Motor neuron (in vitro differentiated cells): Measurements from ENCODE around the gene ZNF814. TPM values are rescaled to one million over a fixed set of nuclear protein-coding genes. Genes with fewer than 3 reads are reported as not detected.
"Not testable (repeated sequence)": the region's sequence is repeated elsewhere in the genome, so short reads cannot be mapped to it uniquely, and the experiment has no call there.

ENCODE experiments used
- ATAC-seq, 8 experiments: fragments of 200-7000 bp; cut with Tn5 transposase; replicated peaks in 6 of 8; 2 replicates each; pipeline ENCODE4 v1.8.0; 2021; ENCODE audit warnings: mild to moderate bottlenecking in 8 of 8, moderate library complexity in 8 of 8
- H3K27ac ChIP-seq, 2 donors: fragments of 250-450 bp; sonication (Bioruptor Pico); 2 replicates each; pipeline ENCODE4 v1.9.0; 2021; ENCODE audit warnings: antibody characterized with exemption in 2 of 2, mild to moderate bottlenecking in 2 of 2, moderate library complexity in 1 of 2
- H3K4me1 ChIP-seq, 2 donors: fragments of 250-450 bp; sonication (Bioruptor Pico); replicated peaks in 1 of 2; 2 replicates each; pipeline ENCODE4 v1.6.1; 2021; ENCODE audit warnings: antibody characterized with exemption in 2 of 2, mild to moderate bottlenecking in 2 of 2, moderate library complexity in 1 of 2
- H3K4me3 ChIP-seq, 5 donors: fragments of 250-450 bp; sonication (Bioruptor Pico); 2 replicates each; pipeline ENCODE4 v1.9.0; 2021; ENCODE audit warnings: antibody characterized with exemption in 5 of 5, mild to moderate bottlenecking in 5 of 5, moderate library complexity in 4 of 5
- WGBS, 10 experiments: fragments of 450-650 bp; shearing (Covaris generic); methylation state at CpG; one replicate each; pipeline ENCODE4 v1.0.0; 2022; 5-methylcytosine and 5-hydroxymethylcytosine counted together
- in situ Hi-C, 9 experiments: fragments of 400-800 bp; cut with MboI; loops; one replicate each; pipeline ENCODE4 v1.15.0; 2021; ENCODE audit warnings: low sequenced_read_pairs in 9 of 9, low pct_unique_long_range_greater_than_20kb in 2 of 9; ENCODE audit not compliant: unreplicated experiment in 9 of 9
- total RNA-seq, 8 experiments: library from RNA; unstranded; fragments of 300-600 nt; gene quantifications; 2 replicates each; pipeline versions ENCODE4 v1.2.3 to v1.2.4, GENCODE V29; 2022

ZNF814 gene
- total RNA-seq, 8 experiments from 2014 or later = 14.4 to 81.5 (median 22.2) TPM

DNA sequence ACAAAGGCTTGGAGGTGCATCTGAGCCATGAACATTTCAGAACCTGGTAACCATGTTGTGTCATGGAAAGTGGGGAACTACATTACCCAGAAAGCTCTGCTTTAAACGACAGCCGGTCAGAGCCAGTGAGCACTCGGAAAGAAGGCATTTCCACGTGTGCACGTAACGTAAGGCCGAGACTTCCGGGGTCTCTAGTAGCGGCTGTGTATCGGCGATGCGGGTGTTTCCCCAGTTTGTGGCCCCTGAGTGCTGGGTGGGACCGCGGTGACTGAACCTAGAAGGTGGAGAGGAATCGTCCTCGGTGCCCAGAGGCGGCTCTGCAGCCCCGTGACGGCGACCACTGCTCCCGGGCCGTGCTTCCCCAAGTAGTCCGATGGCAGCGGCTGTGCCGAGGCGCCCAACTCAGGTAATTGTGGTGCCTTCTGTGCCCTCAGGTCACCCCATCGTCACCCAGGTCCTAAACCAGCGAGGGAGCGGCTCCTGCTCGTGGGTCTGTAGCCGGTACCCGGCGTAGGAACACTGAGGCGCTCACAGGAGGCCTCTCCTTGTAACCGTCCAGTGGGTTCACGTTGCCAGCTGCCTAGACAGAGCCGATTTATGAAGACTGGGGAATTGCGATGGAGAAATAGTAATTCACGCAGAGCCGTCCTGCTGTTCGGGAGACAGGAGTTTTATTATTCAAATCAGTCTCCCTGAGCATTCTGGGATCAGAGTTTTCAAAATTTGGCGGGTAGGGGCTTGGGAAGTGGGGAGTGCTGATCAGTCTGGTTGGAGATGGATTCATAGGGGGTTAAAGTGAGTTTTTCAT lies 39.0 kb downstream of the ZNF814 start, which contains the start of gene ZNF587:
Gene ZNF587, plus strand, starts transcription at position 194 of the 808 bp plus-strand sequence. Its CDS starts 180 bp downstream, at position 374.
- in situ Hi-C loops = not testable (repeated sequence)
- Histone ChIP-seq H3K4me3 (peak within 1 kb of the TSS; percentile 43 to 75 (median 55)), H3K27ac (peak within 1 kb of the TSS; percentile 84 to 87), H3K4me1 (peaks cover 10 to 13% of the 10 kb centered on the region in 2 donors)
- 0 to 2% (median 0%) methylated on average over 1 to 14 of the region's 42 CpGs; no CpG with 5 or more reads in 3 of the 10 experiments for WGBS, 10 experiments
- peak; percentile 84 to 97 (median 96) for ATAC-seq

DNA sequence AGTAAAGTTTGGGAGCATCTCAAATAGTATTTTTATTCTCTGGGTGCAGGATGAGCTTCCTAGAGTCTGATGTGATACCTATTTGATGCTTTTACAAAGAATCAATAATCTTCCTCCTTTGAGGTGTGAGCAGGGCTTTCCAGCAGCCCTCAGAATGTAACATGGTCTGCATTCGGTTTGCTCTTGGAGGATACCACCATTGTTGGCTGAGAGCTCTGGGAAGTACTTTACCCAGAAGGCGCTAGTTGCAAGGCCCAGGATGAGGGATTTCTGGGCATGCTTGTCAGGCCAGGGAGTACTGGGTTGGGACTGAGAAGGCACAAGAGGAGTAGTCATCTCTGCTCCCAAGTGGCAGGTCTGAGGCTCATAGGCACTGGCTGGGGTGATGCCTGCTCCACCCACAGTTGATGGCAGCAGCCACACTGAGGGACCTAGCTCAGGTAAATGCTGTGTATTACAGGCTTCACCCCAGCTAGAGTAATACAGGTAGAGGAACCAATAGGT lies 39.6 kb downstream of the ZNF814 start:
- Histone ChIP-seq H3K4me3 (peak overlapping the region; percentile 43 to 75 (median 55)), H3K4me1 (peaks cover 10 to 13% of the 10 kb centered on the region in 2 donors)
- in situ Hi-C loops, H3K27ac ChIP-seq: not testable (repeated sequence)
- peak; percentile 7 to 65 (median 54) for ATAC-seq
- WGBS, 10 experiments = 80 to 100% methylated on average over 1 of the region's 2 CpGs; no CpG with 5 or more reads in 8 of the 10 experiments

DNA sequence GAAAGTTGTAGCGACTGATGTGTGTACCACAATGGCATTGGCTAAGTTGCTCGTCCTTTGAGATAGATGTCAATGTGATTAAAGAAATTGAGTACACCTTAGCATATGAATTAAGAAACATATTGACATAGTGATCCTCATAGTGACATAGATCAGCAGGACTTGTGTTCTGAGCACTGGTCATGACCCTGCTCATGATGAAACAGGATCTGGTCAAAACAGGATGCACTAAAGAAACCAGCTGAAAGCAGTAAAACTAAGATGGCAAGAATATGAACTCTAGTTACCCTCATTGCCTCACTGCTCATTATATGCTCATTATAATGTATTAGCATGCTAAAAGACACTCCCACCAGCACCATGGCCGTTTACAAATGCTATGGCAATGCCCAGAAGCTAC lies 41.7 kb downstream of the ZNF814 start:
- 31 to 100% (median 60%) methylated on average over 1 to 2 of the region's 3 CpGs; no CpG with 5 or more reads in 3 of the 10 experiments for WGBS, 10 experiments
- ATAC-seq = peak in 6 of 8 experiments; percentile 10 to 43 (median 26)
- H3K4me1 ChIP-seq = peaks cover 10 to 13% of the 10 kb centered on the region in 2 donors
- H3K27ac ChIP-seq, in situ Hi-C loops, H3K4me3 ChIP-seq: not testable (repeated sequence)

DNA sequence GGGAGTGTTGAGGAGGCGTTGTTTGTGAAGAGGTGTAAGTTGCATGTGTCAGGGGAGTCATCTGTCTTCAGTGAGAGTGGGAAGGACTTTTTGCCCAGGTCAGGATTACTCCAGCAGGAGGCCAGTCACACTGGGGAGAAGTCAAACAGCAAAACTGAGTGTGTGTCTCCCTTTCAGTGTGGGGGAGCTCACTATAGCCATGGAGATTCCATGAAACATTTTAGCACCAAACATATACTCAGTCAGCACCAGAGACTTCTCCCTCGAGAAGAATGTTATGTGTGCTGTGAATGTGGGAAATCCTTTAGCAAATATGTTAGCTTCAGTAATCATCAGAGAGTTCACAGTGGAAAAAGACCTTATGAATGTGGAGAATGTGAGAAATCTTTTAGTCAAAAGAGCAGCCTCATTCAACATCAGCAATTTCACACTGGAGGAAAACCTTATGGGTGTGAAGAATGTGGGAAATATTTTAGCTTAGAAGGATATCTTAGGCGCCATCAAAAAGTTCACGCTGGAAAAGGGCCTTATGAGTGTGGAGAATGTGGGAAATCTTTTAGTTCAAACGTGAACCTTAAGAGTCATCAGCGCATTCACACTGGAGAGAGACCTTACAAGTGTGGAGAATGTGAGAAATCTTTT lies 47.6 kb downstream of the ZNF814 start:
- H3K4me3 ChIP-seq = no peak overlapping the region
- 66 to 100% (median 94%) methylated on average over 1 to 5 of the region's 6 CpGs; no CpG with 5 or more reads in 1 of the 10 experiments for WGBS, 10 experiments
- no peak overlapping the region for H3K27ac ChIP-seq
- H3K4me1 ChIP-seq = no peaks in the 10 kb centered on the region
- ATAC-seq = peak in 2 of 8 experiments; percentile 64 to 72
- in situ Hi-C loops = no loop called here

DNA sequence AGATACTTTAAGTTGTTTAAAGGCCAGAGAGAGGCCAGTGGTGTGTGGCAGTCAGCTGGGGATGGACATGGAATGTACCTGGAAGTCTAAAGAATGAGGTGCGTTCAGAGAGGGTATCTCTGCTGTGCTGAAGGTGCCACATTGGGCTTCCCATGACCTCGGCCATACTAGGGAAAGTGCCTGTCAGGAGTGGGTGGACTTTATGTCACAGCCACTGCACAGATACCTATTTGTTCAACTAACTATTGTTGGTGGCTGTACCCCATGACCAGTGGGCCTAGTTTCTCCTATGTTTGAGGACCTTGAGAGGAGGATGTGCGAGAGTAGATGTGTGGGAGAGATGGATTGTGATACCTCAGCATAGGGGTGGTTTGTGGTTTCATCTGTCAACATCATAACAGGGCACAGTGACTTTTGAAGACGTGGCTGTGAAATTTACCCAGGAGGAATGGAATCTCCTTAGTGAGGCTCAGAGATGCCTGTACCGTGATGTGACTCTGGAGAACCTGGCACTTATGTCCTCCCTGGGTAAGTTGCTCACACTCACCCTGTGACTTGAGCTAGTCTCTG lies 50.1 kb downstream of the ZNF814 start:
- H3K27ac ChIP-seq, H3K4me3 ChIP-seq, in situ Hi-C loops, H3K4me1 ChIP-seq, ATAC-seq: not testable (repeated sequence)
- WGBS, 10 experiments = 100% methylated on average over 1 of the region's 5 CpGs; no CpG with 5 or more reads in 9 of the 10 experiments

DNA sequence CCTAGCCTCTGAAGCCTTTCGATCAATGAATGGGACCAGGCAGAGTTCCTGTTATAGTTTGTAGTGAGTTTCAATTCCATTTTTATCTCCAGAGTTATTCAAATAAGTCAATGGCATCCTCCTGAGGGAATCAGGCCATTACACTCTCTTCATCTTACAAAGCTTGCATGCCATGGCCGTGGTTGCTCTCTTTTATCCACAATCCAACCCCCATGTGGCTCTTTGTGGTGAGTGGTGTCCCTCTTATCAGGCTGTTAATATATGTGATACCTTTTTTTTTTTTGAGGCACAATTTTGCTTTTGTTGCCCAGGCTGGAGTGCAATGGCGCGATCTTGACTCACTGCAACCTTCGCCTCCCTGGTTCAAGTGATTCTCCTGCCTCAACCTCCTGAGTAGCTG lies 51.8 kb downstream of the ZNF814 start:
- in situ Hi-C loops, H3K4me3 ChIP-seq, H3K27ac ChIP-seq, ATAC-seq, H3K4me1 ChIP-seq: not testable (repeated sequence)
- WGBS, 10 experiments = 29 to 100% (median 91%) methylated on average over 2 to 5 of the region's 5 CpGs; no CpG with 5 or more reads in 3 of the 10 experiments

DNA sequence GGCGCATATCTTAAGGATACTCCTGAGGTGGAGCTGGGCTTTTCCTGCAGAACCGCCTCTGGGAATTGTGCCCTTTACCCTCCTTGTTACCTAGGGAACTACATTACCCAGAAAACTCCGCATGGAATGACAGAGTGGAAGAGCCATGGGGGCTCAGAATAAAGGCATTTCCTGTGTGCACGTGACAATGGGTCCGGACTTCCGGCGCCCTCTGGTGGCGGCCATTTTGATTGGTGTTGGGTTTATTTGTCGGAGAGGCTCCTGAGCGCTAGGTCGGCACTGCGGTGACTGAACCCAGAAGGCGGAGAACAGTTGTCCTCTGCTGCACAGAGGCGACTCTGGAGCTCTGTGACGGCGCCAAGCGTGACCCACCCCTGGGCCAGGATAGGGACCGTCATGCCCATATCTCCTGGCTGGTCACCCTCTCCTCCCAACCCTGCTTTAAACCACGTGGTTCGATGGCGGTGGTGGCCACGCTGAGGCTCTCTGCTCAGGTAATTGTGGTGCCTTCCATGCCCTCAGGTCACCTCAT lies 58.7 kb downstream of the ZNF814 start, which contains the start of gene ZNF587B:
Gene ZNF587B, plus strand, starts transcription at position 229 of the 532 bp plus-strand sequence. Its CDS starts 230 bp downstream, at position 459.
- H3K4me1 ChIP-seq = peaks cover 6 to 9% of the 10 kb centered on the region in 2 donors
- peak within 1 kb of the TSS; percentile 81 to 84 for H3K27ac ChIP-seq
- peak; percentile 78 to 93 (median 90) for ATAC-seq
- 0 to 25% (median 7%) methylated on average over 2 to 20 of the region's 22 CpGs; no CpG with 5 or more reads in 4 of the 10 experiments for WGBS, 10 experiments
- H3K4me3 ChIP-seq = peak within 1 kb of the TSS; percentile 38 to 50 (median 43)
- in situ Hi-C loops = no loop called here

DNA sequence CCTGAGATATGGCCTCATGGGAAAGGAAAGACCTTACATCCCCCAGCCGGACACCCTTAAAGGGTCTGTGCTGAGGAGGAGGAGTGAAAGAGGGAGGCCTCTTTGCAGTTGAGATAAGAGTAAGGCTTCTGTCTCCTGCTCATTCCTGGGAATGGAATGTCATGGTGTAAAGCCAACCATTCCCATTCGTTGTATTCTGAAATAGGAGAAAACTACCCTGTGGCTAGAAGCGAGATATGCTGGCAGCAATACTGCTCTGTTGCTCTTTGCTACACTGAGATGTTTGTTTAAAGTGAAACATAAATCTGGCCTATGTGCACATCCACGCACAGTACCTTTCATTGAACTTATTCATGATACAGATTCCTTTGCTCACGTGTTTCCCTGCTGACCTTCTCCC lies 59.5 kb downstream of the ZNF814 start:
- H3K4me1 ChIP-seq = peaks cover 6 to 9% of the 10 kb centered on the region in 2 donors
- no peak overlapping the region for H3K4me3 ChIP-seq
- WGBS, 10 experiments = 60 to 92% (median 82%) methylated on average over 1 to 4 of the region's 5 CpGs; no CpG with 5 or more reads in 4 of the 10 experiments
- H3K27ac ChIP-seq = no peak overlapping the region
- in situ Hi-C loops = no loop called here
- no peak for ATAC-seq

DNA sequence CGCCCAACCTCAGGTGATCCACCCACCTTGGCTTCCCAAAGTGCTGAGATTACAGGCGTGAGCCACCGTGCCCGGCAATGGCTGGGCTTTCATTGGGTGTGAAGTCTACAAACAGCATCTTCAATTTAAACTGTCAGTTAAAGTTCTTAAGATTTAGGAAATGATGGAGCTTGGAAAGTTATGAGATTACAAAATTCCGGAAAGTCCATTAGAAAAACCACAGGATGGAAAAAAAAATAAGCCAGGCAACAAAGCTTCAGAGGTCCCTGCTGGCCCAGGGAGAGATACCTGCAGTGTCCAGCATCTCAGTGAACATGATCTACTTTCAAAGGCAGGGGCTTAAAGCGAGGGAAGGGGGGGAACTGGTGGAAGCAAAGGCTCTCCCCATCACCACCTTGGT lies 63.3 kb downstream of the ZNF814 start:
- in situ Hi-C loops = no loop called here
- H3K4me3 ChIP-seq = no peak overlapping the region
- no peak for ATAC-seq
- WGBS, 10 experiments = 60 to 100% (median 93%) methylated on average over 1 to 6 of the region's 6 CpGs; no CpG with 5 or more reads in 1 of the 10 experiments
- no peak overlapping the region for H3K27ac ChIP-seq
- peaks cover 4 to 8% of the 10 kb centered on the region in 2 donors for H3K4me1 ChIP-seq

DNA sequence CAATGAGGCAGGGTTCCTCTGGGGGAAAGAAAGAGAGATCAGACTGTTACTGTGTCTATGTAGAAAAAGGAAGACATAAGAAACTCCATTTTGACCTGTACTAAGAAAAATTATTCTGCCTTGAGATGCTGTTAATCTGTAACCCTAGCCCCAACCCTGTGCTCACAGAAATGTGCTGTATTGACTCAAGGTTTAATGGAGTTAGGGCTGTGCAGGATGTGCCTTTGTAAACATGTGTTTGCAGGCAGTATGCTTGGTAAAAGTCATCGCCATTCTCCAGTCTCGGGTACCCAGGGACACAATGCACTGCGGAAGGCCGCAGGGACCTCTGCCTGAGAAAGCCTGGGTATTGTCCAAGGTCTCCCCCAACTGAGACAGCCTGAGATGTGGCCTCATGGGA lies 65.2 kb downstream of the ZNF814 start:
- WGBS, 10 experiments = 60 to 100% methylated on average over 1 to 2 of the region's 4 CpGs; no CpG with 5 or more reads in 8 of the 10 experiments
- H3K27ac ChIP-seq, H3K4me1 ChIP-seq, H3K4me3 ChIP-seq, ATAC-seq, in situ Hi-C loops: not testable (repeated sequence)

DNA sequence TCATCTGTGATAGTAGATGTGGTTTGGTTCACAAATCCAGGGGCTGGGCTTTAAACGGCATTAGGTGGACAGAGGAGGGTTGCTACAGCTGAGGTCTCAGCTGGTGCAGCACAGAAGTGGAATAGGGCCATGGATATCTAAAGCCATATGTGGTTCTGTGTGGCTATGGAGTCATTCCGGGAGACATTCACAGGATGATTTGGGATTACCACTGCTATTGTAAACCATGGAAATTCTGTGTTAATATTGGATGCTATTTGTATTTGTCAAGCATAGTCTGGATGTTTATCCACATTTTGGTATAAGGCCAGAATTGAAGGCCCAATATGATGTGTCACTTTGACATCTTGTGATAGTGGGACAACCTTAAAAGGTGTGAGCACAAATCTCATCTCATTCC lies 65.7 kb downstream of the ZNF814 start:
- H3K27ac ChIP-seq, in situ Hi-C loops, ATAC-seq, H3K4me1 ChIP-seq, H3K4me3 ChIP-seq: not testable (repeated sequence)
- no CpG with 5 or more reads among the region's 2 CpGs for WGBS, 10 experiments

DNA sequence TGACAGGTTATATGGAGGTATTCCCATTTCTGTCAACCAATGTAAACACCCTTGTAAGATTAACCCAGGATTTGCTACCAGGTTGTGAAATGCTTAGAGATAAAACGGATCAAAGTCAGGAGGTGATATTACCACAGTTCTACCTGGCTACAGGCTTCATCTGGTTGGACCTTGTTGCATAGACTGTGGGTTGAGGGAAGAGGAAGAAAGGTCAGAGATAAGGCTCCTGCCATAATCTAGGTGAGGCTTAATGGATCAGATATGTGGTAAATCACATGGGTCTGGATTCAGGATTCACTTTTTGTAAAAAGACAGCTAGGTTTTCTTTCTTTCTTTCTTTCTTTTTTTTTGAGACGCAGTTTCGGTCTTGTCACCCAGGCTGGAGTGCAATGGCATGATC lies 67.3 kb downstream of the ZNF814 start:
- WGBS, 10 experiments = 75 to 100% (median 80%) methylated on average over 1 to 2 of the region's 3 CpGs; no CpG with 5 or more reads in 7 of the 10 experiments
- ATAC-seq, in situ Hi-C loops, H3K4me3 ChIP-seq, H3K27ac ChIP-seq, H3K4me1 ChIP-seq: not testable (repeated sequence)
